ENCODE results near the gene EBF3.

- TF ChIP-seq CTCF (IDR thresholded peaks at IDR 0.05) (no peak), REST (IDR thresholded peaks at IDR 0.05; ENCODE audit: insufficient read depth in 1 of 2, low read depth in 2 of 2, low read length in 1 of 2) (no peak), TCF7L2 (IDR thresholded peaks at IDR 0.05; ENCODE audit: low read depth, low read length) (no peak), POLR2AphosphoS5 (IDR thresholded peaks at IDR 0.05; ENCODE audit: low read depth, low read length) (no peak)
These were observed 85.2 kb downstream of the EBF3 start for GRCh38 chr10:129878835-129879234.
